Kidney (tissue), 14 donors: Measurements from ENCODE around the gene OXSR1. TPM values are rescaled to one million over a fixed set of nuclear protein-coding genes. Genes with fewer than 3 reads are reported as not detected.

Experiments
- DNase-seq, 5 donors: peaks; one replicate each; pipeline ENCODE4 v3.0.0-alpha.2; 2013 to 2020
- FAIRE-seq: peaks from 2 replicates; lab custom pipeline; 2012; peaks lifted over from hg19 to GRCh38; lab: Jason Lieb, UNC
- H3K27ac ChIP-seq, 2 donors: one replicate each; pipeline ENCODE4 v1.7.0; 2013; ENCODE audit warnings: low read depth in 2 of 2, low read length in 2 of 2, inconsistent platforms in 1 of 2
- H3K27me3 ChIP-seq: one replicate; pipeline ENCODE4 v1.7.1; 2013; ENCODE audit warnings: low read length, inconsistent platforms; ENCODE audit not compliant: control insufficient read depth, insufficient read depth
- H3K36me3 ChIP-seq, 3 donors: one replicate each; pipeline versions ENCODE4 v1.7.0 to v1.7.1; 2013; ENCODE audit warnings: low read length in 3 of 3, control low read depth in 1 of 3, inconsistent platforms in 1 of 3; ENCODE audit not compliant: insufficient read depth in 3 of 3, control insufficient read depth in 2 of 3
- H3K4me1 ChIP-seq, 3 donors: one replicate each; pipeline versions ENCODE4 v1.7.0 to v1.7.1; 2013; ENCODE audit warnings: low read length in 3 of 3, inconsistent platforms in 1 of 3, low read depth in 1 of 3; ENCODE audit not compliant: control insufficient read depth in 2 of 3, insufficient read depth in 2 of 3
- H3K4me3 ChIP-seq, 3 donors: one replicate each; pipeline versions ENCODE4 v1.7.0 to v1.8.1; 2013; ENCODE audit warnings: low read length in 3 of 3, control low read depth in 1 of 3, inconsistent platforms in 1 of 3
- H3K9ac ChIP-seq, 3 donors: one replicate each; pipeline versions ENCODE4 v1.7.0 to v1.7.1; 2013; ENCODE audit warnings: low read length in 3 of 3, control low read depth in 1 of 3, inconsistent platforms in 1 of 3
- H3K9me3 ChIP-seq, 3 donors: one replicate each; pipeline versions ENCODE4 v1.7.0 to v1.7.1; 2013; ENCODE audit warnings: low read length in 3 of 3, control low read depth in 1 of 3, inconsistent platforms in 1 of 3; ENCODE audit not compliant: control insufficient read depth in 2 of 3, insufficient read depth in 1 of 3
- CTCF ChIP-seq: IDR thresholded peaks from 3 replicates; pipeline ENCODE4 v1.5.1; 2012; ENCODE audit warnings: mild to moderate bottlenecking, moderate library complexity, borderline replicate concordance; ENCODE audit not compliant: insufficient read depth; ENCODE audit errors: extremely low read depth
- intact Hi-C: fragments of 100-400 bp; cut with DNase I; formaldehyde crosslinking; loops from one replicate; pipeline ENCODE4 v1.11.1; 2022
- polyA plus RNA-seq: library from polyadenylated mRNA; stranded (reverse); fragments of 350-450 nt; fragmentation: Illumina TruSeq; extraction: RNeasy Lipid Tissue Mini Kit (QIAGEN cat#74804); gene quantifications from one replicate; pipeline ENCODE4 v1.2.3, GENCODE V29; 2014; ENCODE audit warnings: low read depth, low replicate concordance; ENCODE audit not compliant: insufficient read depth
- total RNA-seq: library from RNA; stranded (reverse); fragmentation: NEBNext Ultra II Directional; extraction: Animal tissue kit (Norgen Biotek cat#: 25700); gene quantifications from one replicate; pipeline ENCODE4 v1.2.1, GENCODE V29; 2021
- donor health status: control.
- donor health status: control.
- donor health status: control.
- donor health status: control.
- donor health status: control.
- donor health status: DM: yes; HTN: yes; CAD: no.
- donor health status: Normal renal cell carcinoma (clear cell type).

The OXSR1 gene
- total and polyA plus RNA-seq, 2 donors from 2014 or later, result 16.7 to 40.0 TPM

- Histone ChIP-seq H3K36me3 (no peaks in the 10 kb centered on the region), H3K9ac (no peak overlapping the region), H3K9me3 (no peaks in the 10 kb centered on the region), H3K27ac (peak overlapping the region; percentile 13 to 98), H3K27me3 (no peaks in the 10 kb centered on the region), H3K4me3 (no peak overlapping the region), H3K4me1 (peaks cover 0 to 9% (median 2%) of the 10 kb centered on the region in 3 donors)
- no peak for TF ChIP-seq CTCF
- peak in 1 of 5 donors; percentile 26 for DNase-seq
- intact Hi-C loops, result no loop called here
- FAIRE-seq, result no peak
Observed at GRCh38 chr3:38163117-38163840, 2.1 kb upstream of the OXSR1 start.

GRCh38 chr3:38163841-38164642, 1.3 kb upstream of the OXSR1 start:
- Histone ChIP-seq H3K4me1 (peaks cover 0 to 9% (median 2%) of the 10 kb centered on the region in 3 donors), H3K9me3 (no peaks in the 10 kb centered on the region), H3K27ac (peak overlapping the region; percentile 98 to 99), H3K9ac (peak overlapping the region; percentile 31 to 96 (median 73)), H3K36me3 (no peaks in the 10 kb centered on the region), H3K27me3 (no peaks in the 10 kb centered on the region), H3K4me3 (peak overlapping the region; percentile 83 to 96 (median 90))
- intact Hi-C loops, result no loop called here
- no peak for TF ChIP-seq CTCF
- no peak for FAIRE-seq
- DNase-seq, result peak; percentile 26 to 79 (median 66)

GRCh38 chr3:38164643-38164951, 740 bp upstream of the OXSR1 start:
- Histone ChIP-seq H3K9me3 (no peaks in the 10 kb centered on the region), H3K27ac (peak overlapping the region; percentile 98 to 99), H3K9ac (peak overlapping the region; percentile 31 to 96 (median 73)), H3K27me3 (no peaks in the 10 kb centered on the region), H3K4me3 (peak overlapping the region; percentile 83 to 96 (median 90)), H3K36me3 (no peaks in the 10 kb centered on the region), H3K4me1 (peaks cover 0 to 9% (median 2%) of the 10 kb centered on the region in 3 donors)
- DNase-seq (no peak), FAIRE-seq (no peak)
- intact Hi-C loops, result no loop called here
- TF ChIP-seq CTCF, result no peak
